H1 (cell line): ENCODE measurements around the gene DUXB. TPM values are rescaled to one million over a fixed set of nuclear protein-coding genes. Genes with fewer than 3 reads are reported as not detected.

Experiments used
- CTCF ChIA-PET: fragments of 300-600 bp; sonication (Branson Sonifier 250); formaldehyde crosslinking; loops from one replicate; lab custom pipeline; 2021; ENCODE audit not compliant: partially characterized antibody; lab: Charles Lee
- POLR2A ChIA-PET: fragments of 300-600 bp; sonication (Branson Sonifier 250); formaldehyde crosslinking; loops from one replicate; lab custom pipeline; 2021; ENCODE audit warnings: inconsistent platforms; ENCODE audit not compliant: partially characterized antibody; lab: Charles Lee
- DNase-seq, 2 experiments: peaks; one replicate each; pipeline versions ENCODE4 v3.0.0 to v3.0.0-alpha.2; 2010 to 2022; ENCODE audit warnings: low spot score in 2 of 2, low read depth in 1 of 2, mixed read lengths in 1 of 2
- FAIRE-seq: peaks from 2 replicates; lab custom pipeline; 2011; peaks lifted over from hg19 to GRCh38; lab: Jason Lieb, UNC
- H2AFZ ChIP-seq: 2 replicates; pipeline ENCODE4 v1.8.1; 2012; ENCODE audit warnings: low read length, inconsistent platforms
- H2AK5ac ChIP-seq: 2 replicates; pipeline ENCODE4 v1.6.1; 2013; ENCODE audit warnings: low read depth, low read length
- H2BK120ac ChIP-seq: replicated peaks from 2 replicates; pipeline ENCODE3; 2013; ENCODE audit warnings: low read depth, low read length, inconsistent platforms
- H2BK12ac ChIP-seq: 2 replicates; pipeline ENCODE4 v1.6.1; 2013; ENCODE audit warnings: low read depth, low read length
- H2BK15ac ChIP-seq: 2 replicates; pipeline ENCODE4 v1.6.1; 2013; ENCODE audit warnings: low read length
- H2BK20ac ChIP-seq: 2 replicates; pipeline ENCODE4 v1.6.1; 2013; ENCODE audit warnings: low read length
- H2BK5ac ChIP-seq: 2 replicates; pipeline ENCODE4 v1.6.1; 2013; ENCODE audit warnings: low read depth, low read length
- H3K14ac ChIP-seq: 2 replicates; pipeline ENCODE4 v1.6.1; 2013; ENCODE audit warnings: inconsistent platforms; ENCODE audit not compliant: insufficient read length
- H3K18ac ChIP-seq: 2 replicates; pipeline ENCODE4 v1.6.1; 2013; ENCODE audit warnings: low read length; ENCODE audit errors: extremely low read depth
- H3K23ac ChIP-seq: 2 replicates; pipeline ENCODE4 v1.6.1; 2013; ENCODE audit warnings: inconsistent platforms; ENCODE audit not compliant: insufficient read length
- H3K23me2 ChIP-seq: 2 replicates; pipeline ENCODE4 v1.6.1; 2013; ENCODE audit warnings: low read depth, low read length
- H3K27ac ChIP-seq: 2 replicates; pipeline ENCODE4 v1.6.1; 2011; ENCODE audit warnings: low read depth, low read length, inconsistent platforms
- H3K27me3 ChIP-seq, 4 experiments: replicated peaks in 1 of 4; 1 replicate in 1 of 4; 2 replicates in 3 of 4; pipeline versions ENCODE4 v1.6.1 to v1.8.1; 2011 to 2013; ENCODE audit warnings: low read length in 3 of 4, mild to moderate bottlenecking in 3 of 4, inconsistent platforms in 2 of 4, mixed read lengths in 2 of 4, moderate library complexity in 1 of 4; ENCODE audit not compliant: control insufficient read depth in 3 of 4, insufficient read depth in 3 of 4; ENCODE audit errors: extremely low read depth in 1 of 4
- H3K36me3 ChIP-seq, 4 experiments: 2 replicates each; pipeline versions ENCODE4 v1.6.1 to v1.8.1; 2011 to 2013; ENCODE audit warnings: mild to moderate bottlenecking in 4 of 4, low read length in 3 of 4, moderate library complexity in 2 of 4, control low read depth in 1 of 4, inconsistent platforms in 1 of 4; ENCODE audit not compliant: insufficient read depth in 4 of 4, control insufficient read depth in 2 of 4
- H3K4ac ChIP-seq: replicated peaks from 2 replicates; pipeline ENCODE3; 2013; ENCODE audit warnings: low read length, low read depth, mixed read lengths, inconsistent platforms; ENCODE audit not compliant: insufficient read length
- H3K4me1 ChIP-seq, 4 experiments: replicated peaks in 1 of 4; 1 replicate in 1 of 4; 2 replicates in 3 of 4; pipeline versions ENCODE4 v1.6.1 to v1.8.1; 2011 to 2013; ENCODE audit warnings: low read length in 3 of 4, inconsistent platforms in 2 of 4, mixed read lengths in 1 of 4; ENCODE audit not compliant: insufficient read depth in 4 of 4, control insufficient read depth in 3 of 4
- H3K4me2 ChIP-seq, 2 experiments: 2 replicates each; pipeline versions ENCODE4 v1.6.1 to v1.8.1; 2011 to 2013; ENCODE audit warnings: low read depth in 2 of 2, low read length in 2 of 2, control low read depth in 1 of 2, inconsistent platforms in 1 of 2, mild to moderate bottlenecking in 1 of 2; ENCODE audit not compliant: insufficient read depth in 1 of 2
- H3K4me3 ChIP-seq, 4 experiments: fragments of 200-600, 300-600 bp in 1 of 4; sonication (generic), shearing (Covaris generic), sonication (Bioruptor Twin) in 1 of 4; 2 replicates each; pipeline versions ENCODE4 v1.5.1 to v1.8.1; 2011 to 2016; ENCODE audit warnings: low read length in 4 of 4, low read depth in 3 of 4, control low read depth in 2 of 4, inconsistent platforms in 2 of 4, mild to moderate bottlenecking in 2 of 4, mixed read lengths in 1 of 4, moderate library complexity in 1 of 4; ENCODE audit not compliant: insufficient read depth in 2 of 4; ENCODE audit errors: extremely low read depth in 1 of 4
- H3K56ac ChIP-seq: replicated peaks from 2 replicates; pipeline ENCODE3; 2013; ENCODE audit warnings: low read depth, mild to moderate bottlenecking, mixed read lengths, low read length, inconsistent platforms; ENCODE audit not compliant: insufficient read length
- H3K79me1 ChIP-seq: 2 replicates; pipeline ENCODE4 v1.6.1; 2013; ENCODE audit warnings: low read depth, low read length, control low read depth
- H3K79me2 ChIP-seq, 2 experiments: 2 replicates each; pipeline versions ENCODE4 v1.6.1 to v1.8.1; 2012 to 2013; ENCODE audit warnings: low read length in 2 of 2, mild to moderate bottlenecking in 2 of 2, inconsistent platforms in 1 of 2; ENCODE audit not compliant: insufficient read depth in 2 of 2, control insufficient read depth in 1 of 2
- H3K9ac ChIP-seq, 4 experiments: replicated peaks in 1 of 4; 1 replicate in 1 of 4; 2 replicates in 3 of 4; pipeline versions ENCODE4 v1.6.1 to v1.8.1; 2011 to 2013; ENCODE audit warnings: low read depth in 3 of 4, low read length in 3 of 4, control low read depth in 2 of 4, mild to moderate bottlenecking in 2 of 4, moderate library complexity in 2 of 4, inconsistent platforms in 1 of 4; ENCODE audit errors: extremely low read depth in 1 of 4
- H3K9me3 ChIP-seq, 2 experiments: 2 replicates each; pipeline versions ENCODE4 v1.6.1 to v1.8.1; 2012 to 2013; ENCODE audit warnings: mild to moderate bottlenecking in 2 of 2, moderate library complexity in 2 of 2, control low read depth in 1 of 2, inconsistent platforms in 1 of 2, low read depth in 1 of 2, low read length in 1 of 2, mixed read lengths in 1 of 2; ENCODE audit not compliant: insufficient read depth in 2 of 2
- H4K20me1 ChIP-seq, 2 experiments: replicated peaks in 1 of 2; 2 replicates each; pipeline versions ENCODE3 to v1.8.1; 2011 to 2013; ENCODE audit warnings: inconsistent platforms in 2 of 2, low read length in 2 of 2, mild to moderate bottlenecking in 1 of 2; ENCODE audit not compliant: insufficient read depth in 2 of 2, control insufficient read depth in 1 of 2
- H4K5ac ChIP-seq: 2 replicates; pipeline ENCODE4 v1.6.1; 2013; ENCODE audit warnings: low read length, low read depth, mixed read lengths, inconsistent platforms; ENCODE audit not compliant: insufficient read length
- H4K8ac ChIP-seq: 2 replicates; pipeline ENCODE4 v1.8.0; 2013; ENCODE audit warnings: mild to moderate bottlenecking, moderate library complexity, low read length, inconsistent platforms; ENCODE audit not compliant: insufficient read depth; ENCODE audit errors: extremely low read depth
- H4K91ac ChIP-seq: replicated peaks from 2 replicates; pipeline ENCODE3; 2013; ENCODE audit warnings: low read length, mixed read lengths, inconsistent platforms; ENCODE audit not compliant: insufficient read length
- BRCA1 ChIP-seq: IDR thresholded peaks from 2 replicates; pipeline ENCODE4 v1.6.1; 2012; ENCODE audit warnings: low read depth, low read length, improper control_type of control experiment
- EZH2 ChIP-seq: fragments of 200-600 bp; sonication (generic); IDR thresholded peaks from 2 replicates; pipeline ENCODE4 v1.7.1; 2012; ENCODE audit warnings: low read depth, mild to moderate bottlenecking, moderate library complexity, low read length, inconsistent platforms; ENCODE audit not compliant: severe bottlenecking
- KDM1A ChIP-seq: fragments of 200-600, 300-600 bp; sonication (generic); IDR thresholded peaks from 2 replicates; pipeline ENCODE4 v1.7.1; 2016; ENCODE audit warnings: mild to moderate bottlenecking, low read length, borderline replicate concordance
- NANOG ChIP-seq: IDR thresholded peaks from 2 replicates; pipeline ENCODE4 v1.6.1; 2011; ENCODE audit warnings: low read length, low read depth, mild to moderate bottlenecking, inconsistent platforms; ENCODE audit not compliant: insufficient read depth, poor library complexity, severe bottlenecking
- WGBS, 2 experiments: shearing (Covaris generic) in 1 of 2; methylation state at CpG; one replicate each; pipeline versions ENCODE4 v1.1.6 to v1.1.7; 2013 to 2015; ENCODE audit warnings: low lambda C conversion rate in 2 of 2, mixed read lengths in 2 of 2, inconsistent platforms in 1 of 2, low coverage in 1 of 2, missing lambda C conversion rate in 1 of 2; ENCODE audit not compliant: insufficient replicate concordance in 2 of 2, insufficient coverage in 1 of 2, insufficient read length in 1 of 2; ENCODE audit errors: extremely low coverage in 1 of 2, missing lambda C conversion rate in 1 of 2; 5-methylcytosine and 5-hydroxymethylcytosine counted together
- polyA plus RNA-seq, 7 experiments: library from polyadenylated mRNA; depleted of rRNA in 3 of 7; stranded (reverse) in 5 of 7; unstranded in 2 of 7; fragments of >200 nt in 5 of 7; fragments of 200-250 nt in 2 of 7; gene quantifications; 1 replicate in 5 of 7; 2 replicates in 1 of 7; 4 replicates in 1 of 7; pipeline versions ENCODE4 v1.2.1 to v1.2.3, GENCODE V29; 2011 to 2013; ENCODE audit warnings: missing spikeins in 2 of 7, mixed read lengths in 2 of 7
- total RNA-seq: library from RNA; stranded (reverse); fragmentation: NEBNext Ultra II Directional; extraction: Animal tissue kit (Norgen Biotek cat#: 25700); gene quantifications from 2 replicates; pipeline ENCODE4 v1.2.1, GENCODE V29; 2021

The DUXB gene
- total and polyA plus RNA-seq, 2 of the 8 experiments (the other 6 are each of a cell fraction or from before 2014, with no cell fraction given): not detected

GRCh38 chr16:75718452-75718851, 17.2 kb upstream of the DUXB start:
- H3K18ac ChIP-seq: no peak overlapping the region
- H3K4me1 ChIP-seq: no peaks in the 10 kb centered on the region
- no peaks in the 10 kb centered on the region for H4K20me1 ChIP-seq
- H2BK20ac ChIP-seq: no peak overlapping the region
- peaks cover 30 to 40% of the 10 kb centered on the region in 2 experiments for H3K9me3 ChIP-seq
- no peak overlapping the region for H3K4me2 ChIP-seq
- no peak overlapping the region for H2BK120ac ChIP-seq
- H2BK15ac ChIP-seq: no peak overlapping the region
- no peaks in the 10 kb centered on the region for H3K79me1 ChIP-seq
- H3K23me2 ChIP-seq: no peaks in the 10 kb centered on the region
- FAIRE-seq (no peak), DNase-seq (no peak)
- no peak overlapping the region for H2AFZ ChIP-seq
- H3K14ac ChIP-seq: no peak overlapping the region
- TF ChIP-seq EZH2 (no peak), BRCA1 (no peak), KDM1A (no peak), NANOG (no peak)
- H3K4ac ChIP-seq: no peak overlapping the region
- H4K5ac ChIP-seq: no peak overlapping the region
- no peak overlapping the region for H2BK12ac ChIP-seq
- no peak overlapping the region for H3K4me3 ChIP-seq
- no peak overlapping the region for H3K27ac ChIP-seq
- ChIA-PET CTCF (no interaction called here), POLR2A (no interaction called here)
- H3K36me3 ChIP-seq: no peaks in the 10 kb centered on the region
- H3K27me3 ChIP-seq: no peaks in the 10 kb centered on the region
- no peak overlapping the region for H2BK5ac ChIP-seq
- H4K8ac ChIP-seq: no peak overlapping the region
- H3K79me2 ChIP-seq: no peaks in the 10 kb centered on the region
- H2AK5ac ChIP-seq: no peak overlapping the region
- WGBS, 2 experiments: 82% methylated on average over 4 of the region's 4 CpGs; no CpG with 5 or more reads in 1 of the 2 experiments
- no peak overlapping the region for H4K91ac ChIP-seq
- no peak overlapping the region for H3K9ac ChIP-seq
- no peak overlapping the region for H3K23ac ChIP-seq
- no peak overlapping the region for H3K56ac ChIP-seq
